D721Med (cell line): ENCODE results near the gene IMPG2.

ENCODE experiments used
- DNase-seq: peaks from one replicate; pipeline ENCODE4 v3.0.0; 2011; ENCODE audit warnings: low spot score; ENCODE audit not compliant: insufficient read length
- FAIRE-seq: peaks from 2 replicates; lab custom pipeline; 2011; peaks lifted over from hg19 to GRCh38; lab: Jason Lieb, UNC
- CTCF ChIP-seq: IDR thresholded peaks from 2 replicates; pipeline ENCODE4 v1.5.1; 2012; ENCODE audit warnings: mild to moderate bottlenecking, control low read depth; ENCODE audit not compliant: insufficient read depth; ENCODE audit errors: missing control alignments

IMPG2 gene

GRCh38 chr3:101273608-101274007 lies 46.8 kb downstream of the IMPG2 start:
- DNase-seq (no peak), FAIRE-seq (no peak)
- TF ChIP-seq CTCF = no peak

- TF ChIP-seq CTCF = no peak
- FAIRE-seq (no peak), DNase-seq (no peak)
Observed at GRCh38 chr3:101273156-101273555, 47.2 kb downstream of the IMPG2 start.

GRCh38 chr3:101271728-101272127 lies 48.6 kb downstream of the IMPG2 start:
- FAIRE-seq (no peak), DNase-seq (no peak)
- TF ChIP-seq CTCF = no peak

- TF ChIP-seq CTCF = no peak
- DNase-seq = no peak
- no peak for FAIRE-seq
Observed at GRCh38 chr3:101270149-101270548, 50.2 kb downstream of the IMPG2 start.

GRCh38 chr3:101268971-101269671 lies 51.3 kb downstream of the IMPG2 start:
- TF ChIP-seq CTCF = no peak
- no peak for DNase-seq
- FAIRE-seq = no peak

GRCh38 chr3:101268141-101268540 lies 52.2 kb downstream of the IMPG2 start:
- TF ChIP-seq CTCF = no peak
- DNase-seq (no peak), FAIRE-seq (no peak)

- no peak for TF ChIP-seq CTCF
- DNase-seq (no peak), FAIRE-seq (no peak)
Observed at GRCh38 chr3:101266566-101266965, 53.8 kb downstream of the IMPG2 start.
